Neural crest cell (in vitro differentiated cells): ENCODE results near the gene KCNMA1. TPM values are rescaled to one million over a fixed set of nuclear protein-coding genes. Genes with fewer than 3 reads are reported as not detected.

ENCODE experiments used
- DNase-seq: peaks from one replicate; pipeline ENCODE4 v3.0.0; 2021; ENCODE audit warnings: low read depth, mixed read lengths, low spot score
- H3K27ac Mint-ChIP-seq: one replicate; pipeline ENCODE4 v1.8.0; 2021; ENCODE audit warnings: mild to moderate bottlenecking, mixed read lengths; ENCODE audit not compliant: unreplicated experiment
- H3K27me3 Mint-ChIP-seq: 2 replicates; pipeline ENCODE4 v1.8.0; 2021; ENCODE audit warnings: low read depth, mild to moderate bottlenecking, mixed read lengths
- H3K36me3 Mint-ChIP-seq: 2 replicates; pipeline ENCODE4 v1.8.0; 2021; ENCODE audit warnings: low read depth, mild to moderate bottlenecking, mixed read lengths
- H3K4me1 Mint-ChIP-seq: 2 replicates; pipeline ENCODE4 v1.8.0; 2021; ENCODE audit warnings: mixed read lengths
- H3K4me3 Mint-ChIP-seq: one replicate; pipeline ENCODE4 v1.8.0; 2021; ENCODE audit warnings: mild to moderate bottlenecking, mixed read lengths
- H3K9me3 Mint-ChIP-seq: 2 replicates; pipeline ENCODE4 v1.8.0; 2021; ENCODE audit warnings: mixed read lengths
- CTCF ChIP-seq: fragments of 200-600 bp; sonication (generic); conservative IDR thresholded peaks from 2 replicates; pipeline ENCODE4 v1.5.0; 2021; ENCODE audit warnings: antibody characterized with exemption, mild to moderate bottlenecking
- total RNA-seq: library from RNA; stranded (reverse); gene quantifications from 2 replicates; pipeline ENCODE4 v1.2.1, GENCODE V29; 2021

The KCNMA1 gene
- total RNA-seq, 1 donor from 2014 or later, result 1.7 TPM

- H3K4me1 Mint-ChIP-seq, result peaks cover 6% of the 10 kb centered on the region
- DNase-seq, result no peak
- peaks cover 3% of the 10 kb centered on the region for H3K9me3 Mint-ChIP-seq
- no peak overlapping the region for H3K27ac Mint-ChIP-seq
- no peak for TF ChIP-seq CTCF
- H3K4me3 Mint-ChIP-seq, result no peak overlapping the region
- no peaks in the 10 kb centered on the region for H3K36me3 Mint-ChIP-seq
- H3K27me3 Mint-ChIP-seq, result no peaks in the 10 kb centered on the region
Observed at GRCh38 chr10:77252380-77253146, 385.0 kb downstream of the KCNMA1 start.

GRCh38 chr10:77251297-77252013 lies 386.2 kb downstream of the KCNMA1 start:
- Mint-ChIP-seq H3K27me3 (no peaks in the 10 kb centered on the region), H3K36me3 (no peaks in the 10 kb centered on the region), H3K9me3 (no peaks in the 10 kb centered on the region), H3K4me3 (no peak overlapping the region), H3K4me1 (peaks cover 9% of the 10 kb centered on the region), H3K27ac (no peak overlapping the region)
- TF ChIP-seq CTCF, result peak; percentile 66
- peak; percentile 26 for DNase-seq

GRCh38 chr10:77249901-77250459 lies 387.6 kb downstream of the KCNMA1 start:
- Mint-ChIP-seq H3K4me1 (peaks cover 10% of the 10 kb centered on the region), H3K27ac (no peak overlapping the region), H3K9me3 (no peaks in the 10 kb centered on the region), H3K36me3 (no peaks in the 10 kb centered on the region), H3K27me3 (no peaks in the 10 kb centered on the region), H3K4me3 (no peak overlapping the region)
- DNase-seq, result no peak
- no peak for TF ChIP-seq CTCF

GRCh38 chr10:77248104-77248790 lies 389.4 kb downstream of the KCNMA1 start:
- TF ChIP-seq CTCF, result no peak
- H3K27ac Mint-ChIP-seq, result no peak overlapping the region
- H3K4me1 Mint-ChIP-seq, result peaks cover 22% of the 10 kb centered on the region
- H3K9me3 Mint-ChIP-seq, result no peaks in the 10 kb centered on the region
- no peaks in the 10 kb centered on the region for H3K36me3 Mint-ChIP-seq
- no peaks in the 10 kb centered on the region for H3K27me3 Mint-ChIP-seq
- H3K4me3 Mint-ChIP-seq, result no peak overlapping the region
- DNase-seq, result no peak
